Mammary epithelial cell (primary cell): ENCODE results near the gene PGK1.

Experiments used
- CTCF ChIP-seq, 2 donors: IDR thresholded peaks in 1 of 2; conservative IDR thresholded peaks in 1 of 2; 2 replicates each; pipeline ENCODE4 v1.5.1; 2011 to 2012; ENCODE audit warnings: inconsistent platforms in 2 of 2, low read length in 2 of 2, mild to moderate bottlenecking in 2 of 2, control low read depth in 1 of 2, low read depth in 1 of 2; ENCODE audit not compliant: insufficient read depth in 1 of 2; ENCODE audit errors: extremely low read depth in 1 of 2
- EZH2 ChIP-seq: IDR thresholded peaks from 2 replicates; pipeline ENCODE4 v1.6.1; 2012; ENCODE audit warnings: low read length, inconsistent platforms, borderline replicate concordance

GRCh38 chrX:78130396-78130795 lies 26.3 kb downstream of the PGK1 start:
- TF ChIP-seq CTCF (conservative IDR thresholded peaks at IDR 0.05 in 1 of 2, IDR thresholded peaks at IDR 0.05 in 1 of 2; ENCODE audit: extremely low read depth in 1 of 2, insufficient read depth in 1 of 2, low read depth in 1 of 2, low read length in 2 of 2) = no peak
- TF ChIP-seq EZH2 = no peak
